NCI-H82 treated with DMSO at 0.1 percent for 48 hours (cell line): ENCODE results near the gene STAB2.
A peak's percentile ranks its signal among the peaks of the same experiment; 100 is the strongest.

Source experiments
- DNase-seq: peaks from one replicate; lab custom pipeline; 2025; ENCODE audit not compliant: unreplicated experiment; lab: John Stamatoyannopoulos, UW

The STAB2 gene

GRCh38 chr12:103586791-103587370, at the start of gene STAB2:
Gene STAB2, plus strand, starts transcription at chr12:103587273. Its CDS starts 204 bp downstream, at chr12:103587477.
- DNase-seq: no peak

- DNase-seq: no peak
These were observed 48.7 kb upstream of the STAB2 start for GRCh38 chr12:103538397-103538796.

- DNase-seq: no peak
These were observed 46.8 kb upstream of the STAB2 start for GRCh38 chr12:103540319-103540718.

- no peak for DNase-seq
These were observed 45.0 kb upstream of the STAB2 start for GRCh38 chr12:103542078-103542477.

GRCh38 chr12:103546959-103547358, 40.1 kb upstream of the STAB2 start:
- DNase-seq: no peak

- no peak for DNase-seq
These were observed 39.7 kb upstream of the STAB2 start for GRCh38 chr12:103547376-103547775.

GRCh38 chr12:103547929-103548328, 39.1 kb upstream of the STAB2 start:
- DNase-seq: no peak

- peak; percentile 3 for DNase-seq
These were observed 38.2 kb upstream of the STAB2 start for GRCh38 chr12:103548622-103549601.

GRCh38 chr12:103556890-103557627, 30.0 kb upstream of the STAB2 start:
- no peak for DNase-seq

- no peak for DNase-seq
These were observed 29.5 kb upstream of the STAB2 start for GRCh38 chr12:103557628-103558010.

- DNase-seq: no peak
These were observed 28.2 kb upstream of the STAB2 start for GRCh38 chr12:103558879-103559278.

- no peak for DNase-seq
These were observed 26.4 kb upstream of the STAB2 start for GRCh38 chr12:103560604-103561101.

- no peak for DNase-seq
These were observed 25.9 kb upstream of the STAB2 start for GRCh38 chr12:103561174-103561573.

- DNase-seq: no peak
These were observed 20.7 kb upstream of the STAB2 start for GRCh38 chr12:103566398-103566797.

GRCh38 chr12:103569278-103569677, 17.8 kb upstream of the STAB2 start:
- no peak for DNase-seq

GRCh38 chr12:103571286-103571685, 15.8 kb upstream of the STAB2 start:
- DNase-seq: no peak

GRCh38 chr12:103572312-103573045, 14.6 kb upstream of the STAB2 start:
- DNase-seq: no peak

GRCh38 chr12:103573185-103573584, 13.9 kb upstream of the STAB2 start:
- no peak for DNase-seq

GRCh38 chr12:103578926-103579325, 8.1 kb upstream of the STAB2 start:
- no peak for DNase-seq

- DNase-seq: no peak
These were observed 7.0 kb upstream of the STAB2 start for GRCh38 chr12:103580026-103580425.

GRCh38 chr12:103583008-103583407, 4.1 kb upstream of the STAB2 start:
- DNase-seq: no peak
